Breast epithelium (tissue), 4 donors: ENCODE results near the gene VN1R4. TPM values are rescaled to one million over a fixed set of nuclear protein-coding genes. Genes with fewer than 3 reads are reported as not detected.
"Not testable (repeated sequence)": the region's sequence is repeated elsewhere in the genome, so short reads cannot be mapped to it uniquely, and the experiment has no call there.

Experiments
- DNase-seq, 2 donors: peaks; one replicate each; pipeline ENCODE4 v3.0.0-alpha.2; 2019; ENCODE audit warnings: low spot score in 2 of 2
- H3K27ac ChIP-seq, 2 donors: fragments of 200-600 bp; sonication (generic) in 1 of 2; one replicate each; pipeline ENCODE4 v1.5.1; 2016 to 2019; ENCODE audit warnings: mild to moderate bottlenecking in 1 of 2
- H3K27me3 ChIP-seq, 2 donors: fragments of 200-600 bp; sonication (generic) in 1 of 2; one replicate each; pipeline versions ENCODE4 v1.5.1 to v1.6.0; 2017 to 2019; ENCODE audit warnings: control low read depth in 1 of 2, mild to moderate bottlenecking in 1 of 2
- H3K36me3 ChIP-seq: fragments of 200-600 bp; one replicate; pipeline ENCODE4 v1.5.1; 2019
- H3K4me1 ChIP-seq, 2 donors: fragments of 200-600 bp; sonication (generic); one replicate each; pipeline ENCODE4 v1.5.1; 2016 to 2019; ENCODE audit warnings: control low read depth in 1 of 2
- H3K4me3 ChIP-seq, 3 donors: fragments of 200-600 bp; sonication (generic); 1 replicate in 2 of 3; 2 replicates in 1 of 3; pipeline ENCODE4 v1.5.1; 2016 to 2019; ENCODE audit warnings: mild to moderate bottlenecking in 3 of 3, moderate library complexity in 2 of 3
- H3K9me3 ChIP-seq, 2 donors: fragments of 200-600 bp; sonication (generic) in 1 of 2; one replicate each; pipeline ENCODE4 v1.5.1; 2016 to 2019; ENCODE audit warnings: control low read depth in 1 of 2
- CTCF ChIP-seq, 3 donors: fragments of 450-650 bp; IDR thresholded peaks; one replicate each; pipeline ENCODE4 v1.5.1; 2016 to 2017; ENCODE audit warnings: antibody characterized with exemption in 3 of 3, mild to moderate bottlenecking in 3 of 3, moderate library complexity in 3 of 3
- POLR2A ChIP-seq: fragments of 450-650 bp; IDR thresholded peaks from one replicate; pipeline ENCODE4 v1.6.1; 2016; ENCODE audit warnings: antibody characterized with exemption, mild to moderate bottlenecking, moderate library complexity
- POLR2AphosphoS5 ChIP-seq, 3 donors: sonication (generic); formaldehyde crosslinking; IDR thresholded peaks; one replicate each; pipeline ENCODE4 v1.6.1; 2017; ENCODE audit warnings: antibody characterized with exemption in 3 of 3
- intact Hi-C: fragments of 100-400 bp; cut with DNase I; formaldehyde crosslinking; loops from one replicate; pipeline ENCODE4 v1.15.1; 2023; ENCODE audit warnings: low total_unique reads
- total RNA-seq, 3 donors: library from RNA; depleted of rRNA; stranded (reverse); fragments of >200 nt; gene quantifications; one replicate each; pipeline ENCODE4 v1.1.0, GENCODE V29; 2016

The VN1R4 gene
- total RNA-seq, 3 donors from 2014 or later, result not detected

GRCh38 chr19:53290758-53291549, 23.4 kb upstream of the VN1R4 start:
- no peak overlapping the region for H3K27ac ChIP-seq

GRCh38 chr19:53285087-53285486, 17.6 kb upstream of the VN1R4 start:
- Histone ChIP-seq H3K4me3 (no peak overlapping the region), H3K9me3 (no peaks in the 10 kb centered on the region), H3K36me3 (no peaks in the 10 kb centered on the region), H3K27me3 (no peaks in the 10 kb centered on the region), H3K27ac (no peak overlapping the region), H3K4me1 (no peaks in the 10 kb centered on the region)
- intact Hi-C loops, result no loop called here
- TF ChIP-seq POLR2AphosphoS5 (IDR thresholded peaks at IDR 0.05) (no peak), CTCF (IDR thresholded peaks at IDR 0.05) (no peak), POLR2A (no peak)
- no peak for DNase-seq

More at GRCh38 chr19:53290758-53291549, 23.4 kb upstream of the VN1R4 start:
- no peak for DNase-seq
- intact Hi-C loops, result no loop called here
- Histone ChIP-seq H3K4me1 (no peaks in the 10 kb centered on the region), H3K27me3 (no peaks in the 10 kb centered on the region), H3K4me3 (no peak overlapping the region), H3K9me3 (peaks cover 16 to 38% of the 10 kb centered on the region in 2 donors), H3K36me3 (no peaks in the 10 kb centered on the region)
- no peak for TF ChIP-seq CTCF (IDR thresholded peaks at IDR 0.05)
- TF ChIP-seq POLR2A, result no peak
- no peak for TF ChIP-seq POLR2AphosphoS5 (IDR thresholded peaks at IDR 0.05)

GRCh38 chr19:53281947-53282346, 14.4 kb upstream of the VN1R4 start:
- H3K4me1 ChIP-seq, H3K9me3 ChIP-seq, H3K27ac ChIP-seq, H3K36me3 ChIP-seq, DNase-seq, intact Hi-C loops, H3K27me3 ChIP-seq, H3K4me3 ChIP-seq: not testable (repeated sequence)

GRCh38 chr19:53275480-53275879, 8.0 kb upstream of the VN1R4 start:
- H3K4me1 ChIP-seq, result no peaks in the 10 kb centered on the region
- intact Hi-C loops, result no loop called here
- no peak overlapping the region for H3K4me3 ChIP-seq
- no peak overlapping the region for H3K27ac ChIP-seq
- no peaks in the 10 kb centered on the region for H3K36me3 ChIP-seq
- H3K9me3 ChIP-seq, result peaks cover 0 to 6% of the 10 kb centered on the region in 2 donors
- DNase-seq, result no peak
- H3K27me3 ChIP-seq, result no peaks in the 10 kb centered on the region
- TF ChIP-seq POLR2AphosphoS5 (IDR thresholded peaks at IDR 0.05) (no peak), POLR2A (no peak), CTCF (IDR thresholded peaks at IDR 0.05) (no peak)

GRCh38 chr19:53272044-53272443, 4.5 kb upstream of the VN1R4 start:
- no peak overlapping the region for H3K27ac ChIP-seq
- no peaks in the 10 kb centered on the region for H3K27me3 ChIP-seq
- no peak overlapping the region for H3K4me3 ChIP-seq
- H3K36me3 ChIP-seq, result no peaks in the 10 kb centered on the region
- peaks cover 0 to 14% of the 10 kb centered on the region in 2 donors for H3K9me3 ChIP-seq
- intact Hi-C loops, result no loop called here
- H3K4me1 ChIP-seq, result no peaks in the 10 kb centered on the region
- no peak for DNase-seq
- TF ChIP-seq POLR2A (no peak), POLR2AphosphoS5 (IDR thresholded peaks at IDR 0.05) (no peak), CTCF (IDR thresholded peaks at IDR 0.05) (no peak)

DNA sequence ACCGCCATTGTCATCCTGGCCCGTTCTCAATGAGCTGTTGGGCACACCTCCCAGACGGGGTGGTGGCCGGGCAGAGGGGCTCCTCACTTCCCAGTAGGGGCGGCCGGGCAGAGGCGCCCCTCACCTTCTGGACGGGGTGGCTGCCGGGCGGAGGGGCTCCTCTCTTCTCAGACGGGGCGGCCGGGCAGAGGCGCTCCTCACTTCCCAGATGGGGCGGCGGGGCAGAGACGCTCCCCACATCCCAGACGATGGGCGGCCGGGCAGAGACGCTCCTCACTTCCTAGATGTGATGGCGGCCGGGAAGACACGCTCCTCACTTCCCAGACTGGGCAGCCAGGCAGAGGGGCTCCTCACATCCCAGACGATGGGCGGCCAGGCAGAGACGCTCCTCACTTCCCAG, 2.3 kb upstream of the VN1R4 start:
- H3K36me3 ChIP-seq, intact Hi-C loops, DNase-seq: not testable (repeated sequence)

GRCh38 chr19:53257715-53258342, 9.7 kb downstream of the VN1R4 start, which contains the start of gene VN1R2:
TSS of gene VN1R2 (plus strand) at chr19:53258292. CDS start at chr19:53258376, 84 bp downstream.
- H3K4me1 ChIP-seq, result not testable (repeated sequence)

More for the DNA sequence above, 2.3 kb upstream of the VN1R4 start:
- H3K9me3 ChIP-seq, result peaks cover 0 to 14% of the 10 kb centered on the region in 2 donors
- H3K27ac ChIP-seq, H3K27me3 ChIP-seq, H3K4me3 ChIP-seq, H3K4me1 ChIP-seq: not testable (repeated sequence)

More at GRCh38 chr19:53257715-53258342, 9.7 kb downstream of the VN1R4 start, which contains the start of gene VN1R2:
- H3K27ac ChIP-seq, H3K4me3 ChIP-seq, intact Hi-C loops, DNase-seq, H3K36me3 ChIP-seq, H3K27me3 ChIP-seq: not testable (repeated sequence)
- H3K9me3 ChIP-seq, result peaks cover 10 to 16% of the 10 kb centered on the region in 2 donors
